ENCODE results near the gene ATL1.

ATL1 gene

DNA sequence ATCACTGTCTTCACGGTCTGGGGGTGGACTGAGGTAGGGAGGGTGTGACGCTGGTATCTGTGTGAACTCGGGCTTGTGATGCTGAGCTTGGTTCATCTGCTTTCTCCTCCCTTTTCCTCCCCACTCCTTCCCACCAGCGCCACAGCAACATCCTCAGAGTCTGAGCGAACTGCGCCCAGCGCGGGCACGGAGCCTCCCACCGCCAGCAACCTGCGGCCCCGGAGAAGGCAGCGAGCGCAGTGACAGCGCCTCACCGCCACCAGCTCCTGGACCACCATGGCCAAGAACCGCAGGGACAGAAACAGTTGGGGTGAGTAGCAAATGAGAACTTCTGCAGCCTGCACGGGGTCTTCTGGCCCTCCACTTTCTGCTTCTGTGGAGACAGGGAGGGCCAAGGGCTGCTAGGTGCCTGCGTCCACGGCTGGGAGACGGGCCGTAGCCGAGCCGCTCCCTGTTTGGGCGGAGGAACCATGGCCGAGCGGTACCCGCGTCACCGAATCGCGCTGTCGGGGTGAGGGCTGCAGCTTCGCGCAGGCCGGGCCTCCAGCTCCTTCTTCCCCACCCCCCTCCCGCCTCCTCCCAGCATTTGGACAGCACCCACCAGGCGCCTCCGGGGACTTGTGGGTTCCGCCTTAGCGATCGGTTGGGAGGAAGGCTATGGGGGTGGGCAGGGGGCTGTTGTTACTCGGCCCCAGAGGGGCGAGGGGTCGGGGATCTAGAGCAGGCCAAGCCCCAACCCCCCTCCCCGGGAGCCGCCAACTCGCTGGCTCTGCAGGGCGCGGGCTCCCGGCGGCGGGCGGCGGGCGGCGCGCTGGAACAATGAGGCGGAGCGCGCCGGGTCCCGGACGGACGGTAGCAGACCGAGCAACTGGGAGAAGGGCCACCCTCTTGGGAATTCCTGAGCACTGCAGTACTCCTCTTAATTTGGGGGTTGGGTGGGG, at the start of gene ATL1:
Gene ATL1, plus strand, starts transcription at position 156 of the 941 bp plus-strand sequence. Its CDS starts 121 bp downstream, at position 277.
- Histone ChIP-seq H3K36me3 (ENCODE audit: insufficient read depth, low read length) (no peaks in the 10 kb centered on the region), H3K27ac (ENCODE audit: low read depth, low read length) (peak within 1 kb of the TSS; percentile 20; the same call in 1 of the 2 replicates), H2AFZ (ENCODE audit: low read length, unreplicated experiment) (peak within 1 kb of the TSS; percentile 51), H3K4me3 (ENCODE audit: low read depth, low read length) (peak within 1 kb of the TSS; percentile 82), H3K79me2 (ENCODE audit: control insufficient read depth, insufficient read depth, low read length, unreplicated experiment) (no peaks in the 10 kb centered on the region), H3K4me1 (ENCODE audit: control insufficient read depth, insufficient read depth, low read length, unreplicated experiment) (peaks cover 5% of the 10 kb centered on the region), H3K27me3 (ENCODE audit: insufficient read depth, low read length) (peaks cover 51% of the 10 kb centered on the region)

DNA sequence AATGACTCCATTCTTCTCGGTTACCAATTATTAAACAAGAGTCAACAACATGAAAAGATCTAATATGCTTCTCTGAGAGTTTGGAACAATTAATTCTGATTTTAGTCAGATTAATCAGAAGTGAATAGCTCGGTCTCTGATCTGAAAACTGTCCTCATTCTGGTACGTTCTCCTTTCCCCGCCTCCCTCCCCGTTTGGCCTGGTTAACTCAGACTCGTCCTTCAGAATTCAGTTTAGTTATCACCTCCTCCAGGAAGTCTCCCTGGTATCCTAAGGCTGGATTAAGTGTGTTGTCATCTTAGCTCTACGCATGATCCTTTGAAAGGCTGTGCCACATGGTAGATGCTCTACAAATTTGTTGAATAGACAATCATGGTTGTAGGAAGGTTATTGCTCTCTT, 49.8 kb upstream of the ATL1 start:
- Histone ChIP-seq H3K4me3 (ENCODE audit: low read depth, low read length) (no peak overlapping the region), H3K4me1 (ENCODE audit: control insufficient read depth, insufficient read depth, low read length, unreplicated experiment) (peaks cover 13% of the 10 kb centered on the region), H3K27me3 (ENCODE audit: insufficient read depth, low read length) (no peaks in the 10 kb centered on the region), H3K79me2 (ENCODE audit: control insufficient read depth, insufficient read depth, low read length, unreplicated experiment) (peaks cover 77% of the 10 kb centered on the region), H3K36me3 (ENCODE audit: insufficient read depth, low read length) (peaks cover 15% of the 10 kb centered on the region; the same call in 1 of the 2 replicates), H2AFZ (ENCODE audit: low read length, unreplicated experiment) (no peak overlapping the region), H3K27ac (ENCODE audit: low read depth, low read length) (no peak overlapping the region)

DNA sequence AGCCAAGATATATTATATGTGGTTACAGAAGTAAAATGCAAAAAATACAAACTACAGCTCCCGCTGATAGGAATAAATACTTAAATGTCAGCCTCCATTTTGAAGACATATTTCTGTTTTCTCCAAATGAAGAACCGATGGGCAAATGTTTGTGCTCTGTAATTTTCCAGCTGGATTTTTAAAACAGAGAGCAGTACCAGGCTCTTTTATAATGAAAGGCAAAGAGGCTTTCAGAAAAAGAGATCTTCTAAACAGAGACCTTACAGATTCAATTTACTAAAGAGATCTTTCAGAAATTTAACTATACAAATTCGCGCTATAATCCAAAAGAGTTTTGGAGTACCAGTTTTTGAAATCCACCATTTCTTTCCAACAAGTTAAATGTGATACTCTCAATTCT, 47.5 kb upstream of the ATL1 start:
- no peak overlapping the region for H3K27ac ChIP-seq (ENCODE audit: low read depth, low read length)
- H3K36me3 ChIP-seq (ENCODE audit: insufficient read depth, low read length), result peaks cover 22% of the 10 kb centered on the region; the same call in 1 of the 2 replicates
- H3K79me2 ChIP-seq (ENCODE audit: control insufficient read depth, insufficient read depth, low read length, unreplicated experiment), result peaks cover 79% of the 10 kb centered on the region
- no peak overlapping the region for H2AFZ ChIP-seq (ENCODE audit: low read length, unreplicated experiment)
- H3K4me3 ChIP-seq (ENCODE audit: low read depth, low read length), result no peak overlapping the region
- peaks cover 13% of the 10 kb centered on the region for H3K4me1 ChIP-seq (ENCODE audit: control insufficient read depth, insufficient read depth, low read length, unreplicated experiment)
- no peaks in the 10 kb centered on the region for H3K27me3 ChIP-seq (ENCODE audit: insufficient read depth, low read length)

DNA sequence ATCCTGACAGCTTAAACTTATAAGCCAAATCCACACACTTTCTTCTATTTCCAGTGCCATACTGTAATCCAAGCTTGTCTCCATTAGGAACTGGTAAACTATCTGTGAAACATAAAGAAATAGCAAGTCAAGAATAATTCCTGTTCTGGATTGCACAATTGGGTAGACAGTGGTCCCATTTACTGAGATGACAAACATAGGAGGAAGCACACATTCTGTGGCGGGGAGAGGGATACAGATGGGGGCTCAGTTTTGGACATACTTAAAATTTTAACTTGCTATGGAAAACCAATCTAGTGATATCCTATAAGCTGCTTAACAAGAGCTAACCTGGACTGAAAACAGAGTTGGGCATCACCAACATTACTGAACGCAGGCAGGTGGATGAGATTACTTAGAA, 43.9 kb upstream of the ATL1 start:
- Histone ChIP-seq H3K27me3 (ENCODE audit: insufficient read depth, low read length) (no peaks in the 10 kb centered on the region), H2AFZ (ENCODE audit: low read length, unreplicated experiment) (no peak overlapping the region), H3K79me2 (ENCODE audit: control insufficient read depth, insufficient read depth, low read length, unreplicated experiment) (peaks cover 92% of the 10 kb centered on the region), H3K4me3 (ENCODE audit: low read depth, low read length) (no peak overlapping the region), H3K27ac (ENCODE audit: low read depth, low read length) (no peak overlapping the region), H3K4me1 (ENCODE audit: control insufficient read depth, insufficient read depth, low read length, unreplicated experiment) (peaks cover 5% of the 10 kb centered on the region), H3K36me3 (ENCODE audit: insufficient read depth, low read length) (peaks cover 14% of the 10 kb centered on the region; the same call in 1 of the 2 replicates)

DNA sequence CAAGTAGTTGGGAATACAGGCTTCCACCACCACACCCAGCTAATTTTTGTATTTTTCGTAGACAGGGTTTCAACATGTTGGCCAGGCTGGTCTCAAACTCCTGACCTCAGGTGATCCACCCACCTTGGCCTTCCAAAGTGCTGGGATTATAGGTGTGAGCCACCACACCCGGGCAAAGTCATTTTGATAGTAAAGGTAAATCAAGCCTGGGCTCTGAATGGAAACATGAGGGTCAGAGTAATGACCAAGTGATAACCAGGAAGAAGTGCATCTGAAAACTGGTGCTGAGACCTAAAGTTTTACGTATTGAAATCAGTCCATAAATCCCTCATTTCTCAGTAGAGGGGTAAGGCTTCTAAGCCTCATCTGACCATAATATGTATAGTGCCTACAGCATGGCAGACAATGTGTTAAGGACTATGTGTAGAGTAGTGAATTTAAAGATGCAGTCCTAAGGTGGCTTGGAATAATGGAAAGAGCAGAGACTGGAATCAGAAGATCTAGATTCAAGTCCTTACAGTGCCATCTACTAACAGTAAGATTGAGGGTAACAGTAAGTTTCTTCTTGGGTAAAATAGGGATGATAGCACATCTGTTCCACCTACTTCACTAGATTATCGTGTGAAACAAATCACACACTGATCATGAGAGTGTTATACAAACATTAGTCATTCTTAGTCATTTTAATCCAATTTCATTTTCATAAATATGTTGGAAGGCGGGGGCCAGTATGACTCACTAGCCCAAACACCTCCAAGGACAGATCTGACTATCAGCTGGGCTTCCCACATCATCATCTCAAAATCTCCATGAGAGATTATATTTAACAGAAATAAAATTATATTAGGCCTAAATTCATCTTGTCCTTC, 38.8 kb upstream of the ATL1 start:
- peak overlapping the region; percentile 15 for H2AFZ ChIP-seq (ENCODE audit: low read length, unreplicated experiment)
- H3K4me1 ChIP-seq (ENCODE audit: control insufficient read depth, insufficient read depth, low read length, unreplicated experiment), result peaks cover 44% of the 10 kb centered on the region
- peak overlapping the region; percentile 58 for H3K4me3 ChIP-seq (ENCODE audit: low read depth, low read length)
- H3K27ac ChIP-seq (ENCODE audit: low read depth, low read length), result peak overlapping the region; percentile 98
- peaks cover 6% of the 10 kb centered on the region; the same call in 1 of the 2 replicates for H3K36me3 ChIP-seq (ENCODE audit: insufficient read depth, low read length)
- H3K79me2 ChIP-seq (ENCODE audit: control insufficient read depth, insufficient read depth, low read length, unreplicated experiment), result peaks cover 88% of the 10 kb centered on the region
- no peaks in the 10 kb centered on the region for H3K27me3 ChIP-seq (ENCODE audit: insufficient read depth, low read length)

DNA sequence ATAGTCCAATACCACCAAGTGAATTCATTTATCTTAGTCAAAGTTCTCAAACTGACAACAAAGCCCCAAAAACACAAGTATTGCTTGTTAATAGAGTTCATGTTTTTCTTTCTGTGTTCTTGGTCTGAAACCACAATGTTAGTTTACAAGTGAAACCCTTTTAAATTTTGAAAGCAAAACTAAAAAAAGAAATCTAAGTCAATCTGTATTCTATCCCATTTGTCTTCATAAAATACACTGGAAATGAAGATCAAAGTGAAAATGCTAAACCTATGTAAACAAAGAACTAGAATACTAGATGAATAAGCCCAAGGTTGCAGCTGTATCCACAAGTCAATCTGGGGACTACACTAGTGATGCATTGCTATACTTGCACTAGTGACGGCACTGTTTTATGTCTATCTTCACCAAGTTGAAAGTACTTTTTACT, 38.0 kb upstream of the ATL1 start:
- Histone ChIP-seq H3K4me3 (ENCODE audit: low read depth, low read length) (peak overlapping the region; percentile 48), H3K4me1 (ENCODE audit: control insufficient read depth, insufficient read depth, low read length, unreplicated experiment) (peaks cover 49% of the 10 kb centered on the region), H3K36me3 (ENCODE audit: insufficient read depth, low read length) (peaks cover 6% of the 10 kb centered on the region; the same call in 1 of the 2 replicates), H3K27me3 (ENCODE audit: insufficient read depth, low read length) (no peaks in the 10 kb centered on the region), H2AFZ (ENCODE audit: low read length, unreplicated experiment) (no peak overlapping the region), H3K79me2 (ENCODE audit: control insufficient read depth, insufficient read depth, low read length, unreplicated experiment) (peaks cover 88% of the 10 kb centered on the region), H3K27ac (ENCODE audit: low read depth, low read length) (peak overlapping the region; percentile 98)

DNA sequence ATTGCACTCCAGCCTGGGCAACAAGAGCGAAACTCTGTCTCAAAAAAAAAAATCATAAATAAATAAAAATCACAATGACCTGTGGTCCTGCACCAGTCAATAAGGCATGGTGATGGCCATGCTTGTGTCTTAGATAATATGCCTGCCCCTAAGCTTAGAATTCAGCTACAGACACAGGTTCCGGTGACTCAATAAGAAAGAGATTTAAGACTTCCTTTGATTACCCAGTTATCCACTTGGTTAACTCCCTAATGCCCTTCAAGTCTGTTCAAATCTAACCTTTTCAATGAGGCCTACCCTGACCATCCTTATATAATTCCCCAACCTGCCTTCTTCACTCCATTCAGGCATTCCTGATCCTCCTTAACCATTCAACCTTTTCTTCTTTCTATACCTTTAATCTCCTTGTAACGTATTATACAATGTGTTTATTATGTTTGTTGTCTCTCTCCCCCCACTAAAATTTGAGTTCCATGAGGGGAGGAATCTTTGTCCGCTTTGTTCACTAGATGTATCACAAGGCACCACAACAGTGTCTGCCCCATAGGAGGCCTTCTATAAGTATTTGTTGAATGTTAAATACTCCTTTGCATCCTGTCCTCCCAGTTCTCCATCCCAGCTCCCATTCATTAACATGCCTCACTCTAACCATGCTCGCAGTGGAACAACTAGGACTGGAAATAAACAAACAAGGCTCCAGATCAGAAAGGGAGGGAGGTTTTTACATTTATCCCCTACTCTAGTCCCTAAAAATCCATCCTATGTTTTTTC, 36.5 kb upstream of the ATL1 start:
- Histone ChIP-seq H3K27me3 (ENCODE audit: insufficient read depth, low read length) (no peaks in the 10 kb centered on the region), H3K36me3 (ENCODE audit: insufficient read depth, low read length) (peaks cover 6% of the 10 kb centered on the region; the same call in 1 of the 2 replicates), H3K27ac (ENCODE audit: low read depth, low read length) (peak overlapping the region; percentile 38; the same call in 1 of the 2 replicates), H3K79me2 (ENCODE audit: control insufficient read depth, insufficient read depth, low read length, unreplicated experiment) (peaks cover 89% of the 10 kb centered on the region), H3K4me1 (ENCODE audit: control insufficient read depth, insufficient read depth, low read length, unreplicated experiment) (peaks cover 62% of the 10 kb centered on the region), H2AFZ (ENCODE audit: low read length, unreplicated experiment) (no peak overlapping the region), H3K4me3 (ENCODE audit: low read depth, low read length) (no peak overlapping the region)

DNA sequence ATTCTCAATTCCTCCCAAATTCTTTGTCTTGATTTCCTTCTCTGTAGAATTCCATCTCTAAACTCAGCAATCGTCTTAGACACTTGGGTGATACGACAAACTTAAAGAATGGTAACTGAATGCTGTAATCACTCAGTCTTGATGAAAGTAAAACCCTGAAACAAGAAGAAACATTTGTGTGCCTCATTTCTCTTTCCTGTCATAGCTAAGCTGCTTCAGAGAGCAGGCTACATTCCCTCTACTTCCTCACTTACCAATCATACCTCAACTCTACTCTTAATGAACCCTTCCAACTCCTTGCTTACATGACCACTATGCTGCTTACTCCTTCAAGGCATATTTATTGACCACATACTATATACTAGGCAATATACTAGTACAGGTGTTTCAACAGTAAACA, 35.9 kb upstream of the ATL1 start:
- Histone ChIP-seq H3K4me1 (ENCODE audit: control insufficient read depth, insufficient read depth, low read length, unreplicated experiment) (peaks cover 68% of the 10 kb centered on the region), H3K36me3 (ENCODE audit: insufficient read depth, low read length) (peaks cover 6% of the 10 kb centered on the region; the same call in 1 of the 2 replicates), H2AFZ (ENCODE audit: low read length, unreplicated experiment) (no peak overlapping the region), H3K4me3 (ENCODE audit: low read depth, low read length) (no peak overlapping the region), H3K27ac (ENCODE audit: low read depth, low read length) (peak overlapping the region; percentile 38; the same call in 1 of the 2 replicates), H3K27me3 (ENCODE audit: insufficient read depth, low read length) (no peaks in the 10 kb centered on the region), H3K79me2 (ENCODE audit: control insufficient read depth, insufficient read depth, low read length, unreplicated experiment) (peaks cover 92% of the 10 kb centered on the region)

DNA sequence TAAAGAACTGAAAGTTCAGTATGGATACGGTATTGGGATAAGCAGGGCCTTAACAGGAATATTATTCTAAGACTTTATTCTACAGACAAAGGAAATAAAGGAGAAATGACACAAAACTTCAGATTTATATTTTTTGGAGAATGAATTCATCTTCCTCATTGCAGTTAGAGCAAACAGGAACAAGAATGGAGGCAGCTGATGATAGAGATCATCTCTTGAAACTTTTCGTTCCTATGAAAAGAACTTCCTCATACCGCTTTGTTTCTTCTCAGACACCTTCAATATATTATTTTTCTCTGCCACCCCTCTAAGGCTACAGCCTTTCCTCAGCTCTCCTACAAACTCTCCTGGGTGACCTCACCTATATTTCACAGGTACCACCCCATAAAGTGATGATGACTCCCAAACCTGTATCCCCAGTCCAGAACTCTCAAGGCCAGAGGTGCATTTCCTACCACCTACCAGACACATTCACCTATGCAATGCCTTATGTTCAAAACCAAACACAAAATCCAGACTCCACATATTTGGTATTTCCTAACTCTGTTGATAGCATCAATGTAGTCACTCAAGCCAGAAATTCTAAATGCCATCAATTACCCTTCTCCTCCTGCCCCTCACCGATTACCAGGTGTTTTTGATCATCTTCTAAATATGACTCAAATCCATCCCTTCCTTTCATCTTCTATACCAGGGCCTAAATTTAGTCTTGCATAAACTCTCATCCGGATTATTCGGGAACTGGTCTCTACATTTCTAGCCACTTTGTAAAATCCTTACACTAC, 35.0 kb upstream of the ATL1 start:
- Histone ChIP-seq H3K4me3 (ENCODE audit: low read depth, low read length) (no peak overlapping the region), H3K4me1 (ENCODE audit: control insufficient read depth, insufficient read depth, low read length, unreplicated experiment) (peaks cover 76% of the 10 kb centered on the region), H3K36me3 (ENCODE audit: insufficient read depth, low read length) (peaks cover 6% of the 10 kb centered on the region; the same call in 1 of the 2 replicates), H3K79me2 (ENCODE audit: control insufficient read depth, insufficient read depth, low read length, unreplicated experiment) (peaks cover 94% of the 10 kb centered on the region), H2AFZ (ENCODE audit: low read length, unreplicated experiment) (no peak overlapping the region), H3K27ac (ENCODE audit: low read depth, low read length) (no peak overlapping the region), H3K27me3 (ENCODE audit: insufficient read depth, low read length) (no peaks in the 10 kb centered on the region)

Measured in ACC112 (cell line).